Stimulated activated CD4-positive, alpha-beta T cell treated with anti-CD3 and anti-CD28 coated beads, Interleukin-1b, Interleukin-23, amount 100 ng/mL, for 48 hours (primary cell): ENCODE data around the gene ZFYVE26.
"Not testable (repeated sequence)": the region's sequence is repeated elsewhere in the genome, so short reads cannot be mapped to it uniquely, and the experiment has no call there.

ENCODE experiments used
- DNase-seq: peaks from one replicate; pipeline ENCODE4 v3.0.0-alpha.2; 2020

ZFYVE26 gene

DNA sequence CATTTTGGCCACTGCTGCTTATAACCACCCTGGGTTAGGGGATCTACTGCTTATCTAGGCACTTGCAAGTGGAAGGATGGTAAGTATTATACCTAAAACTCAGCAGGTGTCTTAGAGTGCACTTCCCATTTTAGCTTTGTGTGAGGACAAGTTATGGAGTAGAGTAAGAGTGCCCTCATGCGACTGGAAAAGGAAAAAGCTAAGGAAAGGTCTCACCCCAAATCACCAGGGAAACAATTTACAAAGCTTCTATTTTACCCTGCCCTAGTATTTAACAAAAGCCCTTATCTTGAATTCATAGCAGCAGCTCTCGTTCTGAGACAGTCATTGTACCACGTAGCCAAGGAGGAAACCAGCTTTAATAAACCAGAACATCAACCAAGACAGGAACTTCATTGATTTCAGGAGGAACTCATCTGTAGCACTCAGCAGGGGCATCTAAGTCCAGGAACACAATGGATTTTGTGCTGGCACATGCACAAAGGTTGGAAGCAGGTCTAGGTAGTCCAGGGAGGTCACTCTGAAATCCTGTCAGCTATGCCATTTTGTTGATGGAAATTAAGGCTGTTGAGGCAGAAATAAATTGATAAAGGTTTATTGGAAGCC is 111.8 kb downstream of the ZFYVE26 start:
- DNase-seq, result no peak

DNA sequence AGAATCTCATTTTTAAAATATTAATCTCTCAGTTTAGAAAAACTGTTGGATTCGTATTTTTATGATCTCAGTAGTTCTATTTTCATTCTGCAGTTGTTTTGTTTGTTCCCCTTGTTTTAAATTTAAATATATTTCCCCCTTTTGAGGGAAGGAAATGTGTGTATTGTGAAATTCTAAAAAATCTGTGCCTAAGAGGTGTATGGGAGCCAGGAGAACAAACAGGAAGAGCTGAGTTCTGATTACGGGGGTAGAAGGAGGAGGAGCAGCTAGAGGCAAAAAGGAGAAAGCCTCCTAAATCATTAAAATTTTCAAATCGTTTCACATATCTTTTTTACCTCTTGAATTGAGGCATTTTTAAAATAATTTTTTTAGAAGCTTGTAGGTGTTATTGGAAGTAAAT is 112.4 kb downstream of the ZFYVE26 start:
- no peak for DNase-seq

DNA sequence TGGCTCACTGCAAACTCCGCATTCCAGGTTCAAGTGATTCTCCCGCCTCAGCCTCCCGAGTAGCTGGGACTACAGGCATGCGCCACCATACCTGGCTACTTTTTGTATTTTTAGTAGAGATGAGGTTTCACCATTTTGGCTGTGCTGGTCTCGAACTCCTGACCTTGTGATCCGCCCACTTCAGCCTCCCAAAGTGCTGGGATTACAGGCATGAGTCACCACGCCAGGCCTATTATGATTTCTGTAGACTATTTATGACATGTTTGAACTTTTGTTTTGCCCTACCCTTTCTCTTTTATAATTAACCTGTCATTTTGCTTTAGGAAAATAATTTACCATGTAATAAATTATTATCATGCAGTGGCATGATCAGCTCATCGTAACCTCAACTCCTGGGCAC is 114.9 kb downstream of the ZFYVE26 start, which contains the start of gene RDH12:
Gene RDH12, plus strand, starts transcription at position 395 of the 400 bp plus-strand sequence. CDS start 20,757 bp downstream, outside the sequence.
- not testable (repeated sequence) for DNase-seq

DNA sequence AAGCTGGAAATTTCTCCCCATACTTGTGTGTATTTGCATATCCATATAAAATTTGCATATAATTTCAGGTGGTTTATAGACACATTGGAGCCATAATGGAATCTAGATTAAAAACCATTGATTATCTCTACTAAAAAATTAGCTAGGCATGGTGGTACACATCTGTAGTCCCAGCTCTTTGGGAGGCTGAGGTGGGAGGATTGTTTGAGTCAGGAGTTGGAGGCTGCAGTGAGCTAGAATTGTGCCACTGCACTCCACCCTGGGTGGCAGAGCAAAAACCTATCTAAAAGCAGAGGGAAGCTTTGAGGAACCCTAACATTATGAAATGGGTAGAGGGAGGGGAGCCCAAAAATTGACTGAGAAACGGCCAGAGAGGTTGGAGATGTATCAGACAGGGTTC is 118.2 kb downstream of the ZFYVE26 start:
- DNase-seq, result no peak

DNA sequence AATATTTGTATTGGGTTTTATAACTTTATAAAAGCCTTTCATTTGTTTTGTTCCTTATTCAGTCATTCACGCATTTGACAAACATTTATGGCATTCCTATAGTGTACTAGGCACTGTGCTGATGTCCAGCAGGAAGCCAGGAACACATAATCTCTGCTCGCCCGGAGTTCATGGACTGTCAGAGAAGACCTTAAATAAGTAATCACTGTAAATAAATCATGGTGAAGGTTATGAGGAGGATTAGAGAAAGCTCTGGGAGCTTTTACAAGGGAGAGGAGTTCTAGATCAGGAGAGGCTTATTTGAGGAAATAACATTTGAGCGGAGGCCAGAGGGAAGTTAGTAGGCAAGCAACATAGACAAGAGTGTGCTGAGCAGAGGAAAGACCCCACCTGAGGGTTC is 119.4 kb downstream of the ZFYVE26 start:
- DNase-seq, result no peak
